ENCODE measurements around the gene FASN.

The FASN gene

GRCh38 chr17:82126556-82127314, 28.7 kb upstream of the FASN start:
- Histone ChIP-seq H3K4me3 (ENCODE audit: low read length) (no peak overlapping the region), H3K9ac (ENCODE audit: low read length) (no peak overlapping the region), H3K27me3 (ENCODE audit: control insufficient read depth, insufficient read depth, low read length) (no peaks in the 10 kb centered on the region), H3K4me1 (ENCODE audit: control insufficient read depth, insufficient read depth, low read length) (no peaks in the 10 kb centered on the region), H3K36me3 (ENCODE audit: control insufficient read depth, insufficient read depth, low read length) (peaks cover 3% of the 10 kb centered on the region), H3K27ac (ENCODE audit: low read depth, low read length) (no peak overlapping the region)

- H3K27me3 ChIP-seq (ENCODE audit: control insufficient read depth, insufficient read depth, low read length): no peaks in the 10 kb centered on the region
- H3K4me3 ChIP-seq (ENCODE audit: low read length): no peak overlapping the region
- H3K9ac ChIP-seq (ENCODE audit: low read length): no peak overlapping the region
- H3K36me3 ChIP-seq (ENCODE audit: control insufficient read depth, insufficient read depth, low read length): peaks cover 3% of the 10 kb centered on the region
- no peak overlapping the region for H3K27ac ChIP-seq (ENCODE audit: low read depth, low read length)
- H3K4me1 ChIP-seq (ENCODE audit: control insufficient read depth, insufficient read depth, low read length): no peaks in the 10 kb centered on the region
Observed at GRCh38 chr17:82124101-82124500, 26.1 kb upstream of the FASN start.

- no peak overlapping the region for H3K27ac ChIP-seq (ENCODE audit: low read depth, low read length)
- no peaks in the 10 kb centered on the region for H3K27me3 ChIP-seq (ENCODE audit: control insufficient read depth, insufficient read depth, low read length)
- peaks cover 3% of the 10 kb centered on the region for H3K36me3 ChIP-seq (ENCODE audit: control insufficient read depth, insufficient read depth, low read length)
- no peak overlapping the region for H3K9ac ChIP-seq (ENCODE audit: low read length)
- H3K4me1 ChIP-seq (ENCODE audit: control insufficient read depth, insufficient read depth, low read length): no peaks in the 10 kb centered on the region
- H3K4me3 ChIP-seq (ENCODE audit: low read length): no peak overlapping the region
Observed at GRCh38 chr17:82121660-82122629, 23.9 kb upstream of the FASN start.

GRCh38 chr17:82121246-82121645, 23.2 kb upstream of the FASN start:
- Histone ChIP-seq H3K4me1 (ENCODE audit: control insufficient read depth, insufficient read depth, low read length) (no peaks in the 10 kb centered on the region), H3K9ac (ENCODE audit: low read length) (no peak overlapping the region), H3K27ac (ENCODE audit: low read depth, low read length) (no peak overlapping the region), H3K36me3 (ENCODE audit: control insufficient read depth, insufficient read depth, low read length) (peaks cover 3% of the 10 kb centered on the region), H3K4me3 (ENCODE audit: low read length) (no peak overlapping the region), H3K27me3 (ENCODE audit: control insufficient read depth, insufficient read depth, low read length) (no peaks in the 10 kb centered on the region)

GRCh38 chr17:82120148-82120547, 22.1 kb upstream of the FASN start:
- no peak overlapping the region for H3K9ac ChIP-seq (ENCODE audit: low read length)
- peaks cover 3% of the 10 kb centered on the region for H3K36me3 ChIP-seq (ENCODE audit: control insufficient read depth, insufficient read depth, low read length)
- H3K4me1 ChIP-seq (ENCODE audit: control insufficient read depth, insufficient read depth, low read length): no peaks in the 10 kb centered on the region
- no peaks in the 10 kb centered on the region for H3K27me3 ChIP-seq (ENCODE audit: control insufficient read depth, insufficient read depth, low read length)
- H3K27ac ChIP-seq (ENCODE audit: low read depth, low read length): no peak overlapping the region
- H3K4me3 ChIP-seq (ENCODE audit: low read length): no peak overlapping the region

GRCh38 chr17:82118815-82119380, 20.9 kb upstream of the FASN start:
- no peaks in the 10 kb centered on the region for H3K27me3 ChIP-seq (ENCODE audit: control insufficient read depth, insufficient read depth, low read length)
- no peak overlapping the region for H3K9ac ChIP-seq (ENCODE audit: low read length)
- H3K4me1 ChIP-seq (ENCODE audit: control insufficient read depth, insufficient read depth, low read length): no peaks in the 10 kb centered on the region
- H3K27ac ChIP-seq (ENCODE audit: low read depth, low read length): no peak overlapping the region
- peaks cover 3% of the 10 kb centered on the region for H3K36me3 ChIP-seq (ENCODE audit: control insufficient read depth, insufficient read depth, low read length)
- H3K4me3 ChIP-seq (ENCODE audit: low read length): no peak overlapping the region

GRCh38 chr17:82118168-82118814, 20.3 kb upstream of the FASN start:
- Histone ChIP-seq H3K4me1 (ENCODE audit: control insufficient read depth, insufficient read depth, low read length) (no peaks in the 10 kb centered on the region), H3K27me3 (ENCODE audit: control insufficient read depth, insufficient read depth, low read length) (no peaks in the 10 kb centered on the region), H3K36me3 (ENCODE audit: control insufficient read depth, insufficient read depth, low read length) (peaks cover 5% of the 10 kb centered on the region), H3K9ac (ENCODE audit: low read length) (no peak overlapping the region), H3K27ac (ENCODE audit: low read depth, low read length) (no peak overlapping the region), H3K4me3 (ENCODE audit: low read length) (no peak overlapping the region)

GRCh38 chr17:82117139-82118090, 19.4 kb upstream of the FASN start:
- H3K4me1 ChIP-seq (ENCODE audit: control insufficient read depth, insufficient read depth, low read length): no peaks in the 10 kb centered on the region
- peaks cover 6% of the 10 kb centered on the region for H3K36me3 ChIP-seq (ENCODE audit: control insufficient read depth, insufficient read depth, low read length)
- H3K27me3 ChIP-seq (ENCODE audit: control insufficient read depth, insufficient read depth, low read length): no peaks in the 10 kb centered on the region
- H3K4me3 ChIP-seq (ENCODE audit: low read length): no peak overlapping the region
- H3K9ac ChIP-seq (ENCODE audit: low read length): no peak overlapping the region
- no peak overlapping the region for H3K27ac ChIP-seq (ENCODE audit: low read depth, low read length)

- H3K4me1 ChIP-seq (ENCODE audit: control insufficient read depth, insufficient read depth, low read length): no peaks in the 10 kb centered on the region
- H3K9ac ChIP-seq (ENCODE audit: low read length): no peak overlapping the region
- no peaks in the 10 kb centered on the region for H3K27me3 ChIP-seq (ENCODE audit: control insufficient read depth, insufficient read depth, low read length)
- H3K27ac ChIP-seq (ENCODE audit: low read depth, low read length): no peak overlapping the region
- no peak overlapping the region for H3K4me3 ChIP-seq (ENCODE audit: low read length)
- H3K36me3 ChIP-seq (ENCODE audit: control insufficient read depth, insufficient read depth, low read length): peaks cover 3% of the 10 kb centered on the region
Observed at GRCh38 chr17:82116246-82116645, 18.2 kb upstream of the FASN start.

GRCh38 chr17:82114872-82115271, 16.8 kb upstream of the FASN start:
- H3K9ac ChIP-seq (ENCODE audit: low read length): no peak overlapping the region
- no peaks in the 10 kb centered on the region for H3K4me1 ChIP-seq (ENCODE audit: control insufficient read depth, insufficient read depth, low read length)
- H3K36me3 ChIP-seq (ENCODE audit: control insufficient read depth, insufficient read depth, low read length): peaks cover 3% of the 10 kb centered on the region
- no peaks in the 10 kb centered on the region for H3K27me3 ChIP-seq (ENCODE audit: control insufficient read depth, insufficient read depth, low read length)
- H3K4me3 ChIP-seq (ENCODE audit: low read length): no peak overlapping the region
- no peak overlapping the region for H3K27ac ChIP-seq (ENCODE audit: low read depth, low read length)

- peaks cover 3% of the 10 kb centered on the region for H3K36me3 ChIP-seq (ENCODE audit: control insufficient read depth, insufficient read depth, low read length)
- no peak overlapping the region for H3K9ac ChIP-seq (ENCODE audit: low read length)
- no peaks in the 10 kb centered on the region for H3K27me3 ChIP-seq (ENCODE audit: control insufficient read depth, insufficient read depth, low read length)
- no peak overlapping the region for H3K27ac ChIP-seq (ENCODE audit: low read depth, low read length)
- H3K4me1 ChIP-seq (ENCODE audit: control insufficient read depth, insufficient read depth, low read length): no peaks in the 10 kb centered on the region
- H3K4me3 ChIP-seq (ENCODE audit: low read length): no peak overlapping the region
Observed at GRCh38 chr17:82114447-82114846, 16.4 kb upstream of the FASN start.

All from rectal smooth muscle tissue (tissue), 1 donor.